Stimulated activated CD8-positive, alpha-beta memory T cell treated with anti-CD3 and anti-CD28 coated beads, Interleukin-7, amount 100 ng/mL, for 24 hours (primary cell): ENCODE results near the gene CHEK1.

Experiments used
- DNase-seq: peaks from one replicate; pipeline ENCODE4 v3.0.0-alpha.2; 2020; ENCODE audit warnings: low read depth

The CHEK1 gene

GRCh38 chr11:125626288-125626950, 1.5 kb downstream of the CHEK1 start:
- DNase-seq, result no peak

GRCh38 chr11:125627236-125627910, 2.4 kb downstream of the CHEK1 start:
- no peak for DNase-seq

GRCh38 chr11:125637840-125638239, 12.9 kb downstream of the CHEK1 start:
- no peak for DNase-seq

GRCh38 chr11:125638315-125638714, 13.4 kb downstream of the CHEK1 start:
- DNase-seq, result no peak

- DNase-seq, result no peak
Measured at GRCh38 chr11:125645871-125646270, 20.9 kb downstream of the CHEK1 start.

- DNase-seq, result no peak
Measured at GRCh38 chr11:125649465-125650166, 24.7 kb downstream of the CHEK1 start.

GRCh38 chr11:125662689-125663088, 37.7 kb downstream of the CHEK1 start:
- DNase-seq, result no peak

- DNase-seq, result no peak
Measured at GRCh38 chr11:125663910-125664309, 38.9 kb downstream of the CHEK1 start.

- no peak for DNase-seq
Measured at GRCh38 chr11:125667151-125667550, 42.2 kb downstream of the CHEK1 start.

- no peak for DNase-seq
Measured at GRCh38 chr11:125670172-125670571, 45.2 kb downstream of the CHEK1 start.

GRCh38 chr11:125671561-125671960, 46.6 kb downstream of the CHEK1 start:
- no peak for DNase-seq

- DNase-seq, result no peak
Measured at GRCh38 chr11:125674210-125674609, 49.2 kb downstream of the CHEK1 start.

GRCh38 chr11:125675196-125675595, 50.2 kb downstream of the CHEK1 start:
- no peak for DNase-seq

- DNase-seq, result no peak
Measured at GRCh38 chr11:125679397-125679796, 54.4 kb downstream of the CHEK1 start.

- DNase-seq, result no peak
Measured at GRCh38 chr11:125679837-125680236, 54.9 kb downstream of the CHEK1 start.

GRCh38 chr11:125680747-125681146, 55.8 kb downstream of the CHEK1 start, which contains the start of gene ACRV1:
ACRV1 (minus strand) TSS chr11:125680847; CDS start chr11:125680780, 67 bp downstream.
- no peak for DNase-seq

GRCh38 chr11:125685228-125685627, 60.3 kb downstream of the CHEK1 start:
- no peak for DNase-seq

- DNase-seq, result no peak
Measured at GRCh38 chr11:125688066-125688465, 63.1 kb downstream of the CHEK1 start.

- DNase-seq, result no peak
Measured at GRCh38 chr11:125688632-125689031, 63.7 kb downstream of the CHEK1 start.

GRCh38 chr11:125689274-125689859, 64.4 kb downstream of the CHEK1 start:
- DNase-seq, result no peak

GRCh38 chr11:125690006-125690405, 65.0 kb downstream of the CHEK1 start:
- no peak for DNase-seq

GRCh38 chr11:125692887-125693286, 67.9 kb downstream of the CHEK1 start:
- no peak for DNase-seq

- no peak for DNase-seq
Measured at GRCh38 chr11:125694951-125695350, 70.0 kb downstream of the CHEK1 start.
